CD1c-positive myeloid dendritic cell (primary cell): ENCODE data around the gene ABHD3.
"Not testable (repeated sequence)": the region's sequence is repeated elsewhere in the genome, so short reads cannot be mapped to it uniquely, and the experiment has no call there.

Experiments used
- DNase-seq: peaks from one replicate; pipeline ENCODE4 v3.0.0-alpha.2; 2016; ENCODE audit errors: extremely low spot score

Gene ABHD3

DNA sequence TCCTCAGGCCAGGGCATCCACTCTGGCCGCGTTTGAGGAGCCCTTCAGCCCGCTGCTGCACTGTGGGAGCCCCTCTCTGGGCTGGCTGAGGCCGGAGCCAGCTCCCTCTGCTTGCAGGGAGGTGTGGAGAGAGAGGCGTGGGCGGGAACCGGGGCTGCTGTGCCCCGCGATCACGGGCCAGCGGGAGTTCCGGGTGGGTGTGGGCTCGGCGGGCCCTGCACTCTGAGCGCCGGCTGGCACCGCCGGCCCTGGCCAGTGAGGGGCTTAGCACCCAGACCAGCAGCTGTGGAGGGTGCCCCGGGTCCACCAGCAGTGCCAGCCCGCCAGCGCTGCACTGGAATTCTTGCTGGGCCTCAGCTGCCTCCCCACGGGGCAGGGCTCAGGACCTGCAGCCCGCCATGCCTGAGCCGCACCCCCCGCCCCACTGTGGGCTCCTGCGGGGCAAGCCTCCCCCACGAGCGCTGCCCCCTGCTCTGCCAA, 1.9 kb upstream of the ABHD3 start:
- no peak for DNase-seq

DNA sequence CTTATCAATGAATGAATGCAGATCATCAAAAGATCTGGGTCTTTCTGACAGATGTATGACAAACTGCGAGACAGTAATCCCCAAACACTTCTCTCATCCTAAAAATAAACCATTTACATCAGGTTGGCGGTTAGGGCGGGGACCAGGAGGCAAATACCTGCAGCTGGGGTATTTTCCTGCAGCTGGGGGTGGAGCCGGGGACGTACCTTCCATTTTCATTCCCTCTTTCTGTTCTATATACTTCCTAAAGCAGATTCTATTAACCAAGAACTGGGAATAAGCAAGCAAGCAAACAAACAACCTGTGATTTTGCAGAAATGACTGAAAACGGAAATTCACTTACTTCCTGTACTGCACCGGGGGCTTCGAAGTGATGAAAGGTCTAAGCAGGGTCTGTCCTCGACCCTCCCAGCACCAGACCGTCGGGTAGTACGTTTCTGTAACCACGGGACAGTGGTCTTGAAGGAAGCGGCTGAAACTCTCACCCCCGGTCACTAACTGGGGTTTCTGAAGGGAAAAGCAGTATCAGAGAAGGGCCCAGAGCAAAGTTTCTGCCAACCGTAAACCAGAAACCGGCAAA, 1.2 kb downstream of the ABHD3 start:
- DNase-seq, result no peak

DNA sequence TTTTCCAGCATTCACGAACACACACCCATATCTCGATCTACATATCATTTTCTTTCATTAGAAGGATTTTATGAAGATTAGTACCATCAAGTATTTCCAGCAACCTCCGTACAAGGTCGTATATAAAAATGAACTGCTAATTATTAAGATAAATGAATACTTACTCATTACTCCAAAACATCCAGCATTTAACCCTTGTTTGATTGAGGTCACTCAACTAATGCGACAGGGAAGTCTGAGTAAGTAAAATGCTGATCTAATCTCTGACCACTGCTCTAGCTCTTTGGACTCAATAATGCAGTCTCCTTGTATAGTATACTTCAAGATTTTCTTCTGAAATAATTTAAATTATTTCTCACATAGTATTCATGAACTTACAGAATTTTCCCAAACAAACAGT, 2.0 kb downstream of the ABHD3 start:
- no peak for DNase-seq

DNA sequence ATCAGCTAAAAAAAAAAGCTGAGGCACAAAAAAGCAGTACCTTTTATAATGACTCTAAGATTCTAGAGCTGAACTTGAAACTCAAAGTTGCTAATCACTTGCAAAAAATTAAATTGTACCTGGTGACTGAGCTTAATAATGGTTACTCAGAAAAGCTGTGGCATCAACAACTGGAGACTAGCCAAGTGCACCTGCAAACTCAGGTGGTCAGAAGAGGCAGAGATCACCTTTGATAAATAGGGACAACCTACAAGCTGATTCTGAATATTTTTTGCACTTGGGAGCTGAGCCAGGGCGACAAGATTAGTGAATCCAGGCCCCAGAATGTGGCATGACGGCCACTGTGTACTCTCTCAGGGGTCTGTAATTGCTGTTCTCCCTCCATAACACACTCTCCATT, 3.0 kb downstream of the ABHD3 start:
- no peak for DNase-seq

DNA sequence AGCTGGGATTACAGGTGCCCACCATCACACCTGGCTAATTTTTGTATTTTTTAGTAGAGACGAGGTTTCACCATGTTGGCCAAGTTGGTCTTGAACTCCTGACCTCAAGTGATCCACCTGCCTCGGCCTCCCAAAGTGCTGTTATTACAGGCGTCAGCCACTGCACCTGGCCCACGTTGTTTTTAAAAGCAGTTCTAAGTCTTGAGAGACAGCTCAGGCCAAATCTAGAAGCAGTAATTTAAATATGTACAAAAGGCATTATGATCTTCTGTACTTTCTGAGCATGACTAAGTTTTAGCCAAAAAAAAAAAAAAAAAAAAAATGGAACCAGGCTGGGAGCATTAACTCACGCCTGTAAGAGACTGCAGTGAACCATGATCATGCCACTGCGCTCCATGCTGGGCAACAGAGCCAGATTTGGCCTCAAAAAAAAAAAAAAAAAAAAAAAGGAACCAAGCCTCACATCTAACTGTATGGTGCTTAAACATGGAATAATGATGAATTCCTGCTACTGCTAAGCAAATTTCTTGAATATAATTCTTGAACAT, 4.0 kb downstream of the ABHD3 start:
- peak; percentile 17 for DNase-seq

DNA sequence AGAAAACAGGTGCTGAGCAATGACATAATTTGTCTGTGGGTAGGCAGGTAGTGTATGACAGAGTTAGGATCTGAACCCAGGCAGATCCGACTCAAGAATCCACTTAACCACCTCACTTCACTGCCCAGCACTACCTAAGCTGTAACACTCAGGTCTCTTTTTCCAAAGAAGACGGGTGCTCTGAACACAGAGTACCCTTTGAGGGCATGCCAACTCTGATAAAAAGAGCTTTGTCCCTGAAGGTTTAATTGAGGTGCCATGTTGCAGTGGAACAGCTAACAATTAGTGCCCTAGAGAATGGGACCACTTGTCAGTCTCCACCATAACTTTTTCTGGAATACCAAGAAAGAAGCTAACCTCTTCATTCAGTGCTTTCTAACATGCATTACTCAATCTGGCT, 11.3 kb downstream of the ABHD3 start:
- DNase-seq, result no peak

DNA sequence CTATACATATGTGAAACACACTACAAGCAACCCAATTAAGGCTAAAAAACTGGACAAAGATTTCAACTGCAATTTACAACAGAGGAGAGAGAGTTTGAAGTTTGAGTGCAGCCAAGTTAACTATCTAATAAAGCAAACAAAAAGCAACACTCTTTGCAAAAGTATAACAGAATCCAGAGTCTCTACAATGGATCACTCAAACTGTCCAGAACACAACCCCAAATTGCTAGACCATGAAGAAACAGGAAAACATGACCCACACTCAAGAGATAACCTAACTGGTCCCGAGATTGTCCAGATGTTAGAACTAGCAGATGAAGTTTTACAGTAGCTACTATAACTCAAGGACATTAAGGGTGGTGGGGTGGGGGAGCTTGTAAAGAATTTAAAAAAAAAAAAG, 14.8 kb downstream of the ABHD3 start:
- no peak for DNase-seq

DNA sequence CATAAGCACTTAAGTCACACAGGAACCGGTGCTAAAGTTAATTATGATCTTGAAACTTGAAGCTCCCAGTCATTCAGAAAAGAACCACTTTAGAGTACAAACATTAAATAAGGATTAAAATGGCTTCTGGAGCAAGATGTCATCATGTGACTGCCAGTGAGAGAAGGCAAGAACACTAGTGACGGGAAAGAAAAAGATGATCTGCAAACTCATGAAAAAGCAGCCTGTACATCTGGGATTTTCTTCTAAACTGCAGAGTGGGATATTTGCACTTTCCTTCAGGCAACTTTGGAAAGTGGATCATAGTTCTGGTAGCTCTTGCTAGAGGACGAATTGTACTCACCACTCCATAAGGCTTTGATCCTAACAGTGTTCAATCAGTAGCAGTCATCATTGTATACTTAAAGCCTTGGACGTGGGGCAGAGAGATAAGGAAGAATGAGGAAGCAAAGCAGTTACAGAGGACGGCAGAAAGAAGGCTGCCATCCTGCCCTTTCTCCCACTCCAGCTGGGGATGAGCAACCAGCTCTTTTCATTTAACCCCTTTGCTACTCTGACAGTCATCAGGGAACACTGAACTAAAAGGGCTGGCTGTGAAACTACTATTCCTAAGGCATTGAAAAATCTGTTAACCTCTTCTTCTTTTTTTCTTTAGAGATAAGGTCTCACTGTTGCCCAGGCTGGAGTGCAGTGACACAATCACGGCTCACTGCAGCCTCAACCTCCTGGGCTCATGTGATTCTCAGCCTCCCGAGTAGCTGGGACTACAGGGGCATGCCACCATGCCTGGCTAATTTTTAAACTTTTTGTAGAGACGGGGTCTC, 18.1 kb downstream of the ABHD3 start:
- DNase-seq, result no peak

DNA sequence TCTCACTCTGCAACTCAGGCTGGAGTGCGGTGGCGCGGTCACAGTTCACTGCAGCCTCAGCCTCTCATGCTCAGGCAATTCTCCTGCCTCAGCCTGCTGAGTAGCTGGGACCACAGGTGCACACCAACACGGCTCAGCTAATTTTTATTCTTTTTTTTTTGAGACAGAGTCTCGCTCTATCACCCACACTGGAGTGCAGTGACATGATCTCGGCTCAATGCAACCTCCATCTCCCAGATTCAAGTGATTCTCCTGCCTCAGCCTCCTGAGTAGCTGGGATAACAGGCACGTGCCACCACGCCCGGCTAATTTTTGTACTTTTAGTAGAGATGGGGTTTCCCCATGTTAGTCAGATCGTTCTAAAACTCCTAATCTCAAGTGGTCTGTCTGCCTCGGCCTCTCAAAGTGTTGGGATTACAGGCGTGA, 19.0 kb downstream of the ABHD3 start:
- not testable (repeated sequence) for DNase-seq

DNA sequence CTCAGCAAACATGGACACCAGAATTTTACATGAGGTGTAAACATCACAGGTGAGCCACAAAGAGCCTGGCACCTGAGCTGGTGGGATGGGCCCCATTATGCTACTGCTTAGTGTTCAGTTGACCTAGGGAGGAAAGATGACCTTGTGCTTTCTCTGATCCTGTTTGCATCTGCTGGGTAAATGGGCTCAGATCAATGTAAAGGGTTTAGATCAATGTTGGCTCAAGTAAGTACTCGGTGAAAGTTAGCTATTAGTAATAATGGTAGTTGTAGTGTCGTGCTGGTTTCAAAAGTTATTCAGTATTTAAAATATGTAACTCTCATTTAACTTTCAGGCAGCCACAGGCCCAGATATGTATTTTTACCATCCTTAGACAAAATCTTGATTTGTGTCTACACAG, 19.8 kb downstream of the ABHD3 start:
- no peak for DNase-seq

DNA sequence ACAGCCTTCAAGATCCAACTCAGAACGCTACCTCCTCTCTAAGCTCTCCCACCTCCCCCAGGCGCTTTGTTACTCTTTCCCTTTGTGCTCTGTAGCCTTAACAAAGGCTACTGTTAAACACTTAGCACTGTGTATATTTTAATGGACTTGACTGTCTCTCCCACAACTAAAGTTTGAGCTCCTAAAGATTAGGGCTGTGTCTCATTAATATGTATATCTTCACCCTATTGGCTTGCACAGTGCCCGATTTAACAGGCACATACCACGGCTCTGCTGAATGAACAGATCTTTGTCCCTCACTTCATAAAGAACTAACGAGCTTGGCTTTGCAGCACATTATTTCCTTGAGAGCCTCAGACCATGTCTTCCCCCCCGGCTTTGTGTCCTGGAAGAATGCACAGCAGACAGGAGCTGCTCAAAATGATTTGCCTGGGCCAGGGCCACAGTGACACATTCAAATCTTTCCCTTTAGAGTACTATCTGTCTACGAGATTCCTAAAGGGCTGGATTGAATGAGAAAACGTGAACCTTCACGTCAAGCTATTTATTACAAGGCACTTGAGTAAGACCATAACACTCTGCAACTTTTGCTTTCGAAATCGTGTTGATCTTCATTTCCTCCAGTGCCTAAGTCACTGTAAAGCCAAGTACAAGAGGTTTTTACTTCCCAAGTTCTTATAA, 22.1 kb downstream of the ABHD3 start:
- DNase-seq, result peak; percentile 64

DNA sequence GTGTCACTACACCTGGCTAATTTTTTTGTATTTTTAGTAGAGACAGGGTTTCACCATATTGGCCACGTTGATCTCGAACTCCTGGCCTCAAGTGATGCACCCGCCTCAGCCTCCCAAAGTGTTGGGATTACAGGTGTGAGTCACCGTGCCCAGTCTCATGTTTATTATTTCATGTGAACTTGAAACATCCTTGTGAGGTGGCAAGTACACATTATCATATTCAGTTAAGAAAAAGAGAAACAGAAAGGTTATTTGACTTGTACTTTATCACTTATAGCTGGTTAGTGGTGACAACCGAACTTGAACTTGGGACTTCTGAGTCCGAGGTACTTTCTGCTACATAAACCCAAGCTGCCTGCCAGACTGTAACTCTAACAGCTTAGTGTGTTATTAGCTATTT, 24.4 kb downstream of the ABHD3 start:
- no peak for DNase-seq

DNA sequence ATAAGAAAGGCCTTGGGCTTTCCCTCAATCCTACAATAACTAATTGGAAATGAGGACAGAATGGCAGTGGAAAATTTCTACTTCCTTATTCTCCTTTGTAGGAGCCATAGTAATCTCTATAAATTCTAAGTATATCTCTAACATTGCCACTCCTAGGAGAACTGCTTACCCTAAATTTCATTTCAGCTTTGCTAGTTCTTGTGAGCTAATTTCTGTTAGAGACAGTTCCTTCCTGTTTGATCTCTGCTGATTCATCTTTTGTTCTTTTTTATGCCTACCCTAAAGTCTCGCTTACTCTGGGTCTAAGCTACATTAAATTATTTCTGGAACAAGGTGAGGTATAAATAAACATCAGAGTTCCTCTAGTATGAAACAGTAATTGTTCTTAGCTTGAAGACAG, 25.7 kb downstream of the ABHD3 start:
- DNase-seq, result no peak

DNA sequence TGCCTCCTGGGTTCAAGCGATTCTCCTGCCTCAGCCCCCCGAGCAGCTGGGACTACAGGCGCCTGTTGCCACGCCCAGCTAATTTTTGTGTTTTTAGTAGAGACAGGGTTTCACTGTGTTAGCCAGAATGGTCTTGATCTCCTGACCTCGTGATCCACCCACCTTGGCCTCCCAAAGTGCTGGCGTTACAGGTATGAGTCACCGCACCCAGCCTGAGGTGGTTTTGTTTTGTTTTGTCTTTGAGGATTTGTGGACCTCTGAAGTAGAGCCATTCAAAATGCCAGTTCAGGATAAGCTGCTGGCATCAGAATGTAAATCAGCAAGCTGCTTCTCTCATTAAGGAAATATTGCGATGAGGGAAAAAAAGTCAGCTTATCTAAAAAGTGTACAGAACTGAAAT, 29.2 kb downstream of the ABHD3 start:
- DNase-seq, result not testable (repeated sequence)

DNA sequence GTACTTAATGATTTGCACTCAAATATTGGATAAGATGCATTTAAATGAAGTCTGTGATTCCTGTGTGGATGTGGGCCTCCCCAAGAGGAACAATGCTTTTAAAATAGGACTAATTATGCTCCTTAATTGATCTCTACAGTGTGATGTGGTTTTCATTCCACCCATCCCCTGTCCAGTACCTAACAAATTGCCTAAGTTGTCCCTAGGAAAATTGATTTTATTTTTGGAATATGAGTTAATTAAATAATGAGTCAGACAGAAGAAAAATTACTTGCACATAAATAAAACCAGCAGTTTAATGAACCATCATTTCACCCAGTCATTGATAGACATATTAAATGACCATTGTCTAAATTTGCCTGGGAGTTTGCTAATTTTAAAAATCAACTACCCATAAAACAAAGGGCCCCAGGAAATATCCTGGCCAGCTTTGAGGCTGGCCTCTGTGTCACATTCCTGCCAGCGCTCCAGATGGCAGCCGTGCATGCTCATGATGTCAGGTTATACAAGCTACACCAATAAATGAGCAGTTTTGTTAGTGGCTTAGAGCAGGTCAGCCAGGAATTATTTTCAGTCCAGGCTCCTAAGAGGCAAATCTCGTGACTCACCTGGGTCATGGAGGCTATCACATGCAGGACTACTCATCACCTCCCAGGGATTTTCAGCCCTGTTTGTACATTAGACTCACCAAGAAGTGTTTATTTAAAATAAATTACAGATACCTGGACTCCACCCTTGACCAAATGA, 31.9 kb downstream of the ABHD3 start:
- no peak for DNase-seq

DNA sequence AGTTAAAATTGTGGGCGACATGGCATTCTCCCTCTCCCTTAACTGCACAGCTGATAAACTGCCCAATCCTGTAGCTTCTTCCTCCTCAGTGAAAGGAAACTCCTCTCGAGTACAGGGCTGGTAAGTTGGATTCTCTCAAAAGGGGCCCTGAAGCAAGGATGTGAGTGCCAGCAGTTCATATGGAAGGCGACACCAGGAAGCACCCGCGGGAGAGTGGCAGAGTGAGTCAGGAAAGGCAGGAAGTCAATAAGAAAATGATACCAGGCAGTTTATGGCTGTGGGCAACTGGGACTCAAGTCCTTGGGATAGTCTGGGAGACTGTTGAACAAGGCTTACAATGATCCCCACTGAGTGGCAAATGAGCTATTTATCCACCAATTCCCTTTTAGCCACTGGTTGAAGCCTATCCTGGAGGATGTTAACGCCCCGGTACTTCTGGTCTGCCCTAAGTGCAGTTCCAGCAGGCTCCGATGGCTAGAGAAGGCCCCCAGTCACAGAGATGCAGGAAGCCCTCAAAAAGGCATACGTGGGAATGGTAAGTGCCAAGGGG, 34.8 kb downstream of the ABHD3 start:
- no peak for DNase-seq

DNA sequence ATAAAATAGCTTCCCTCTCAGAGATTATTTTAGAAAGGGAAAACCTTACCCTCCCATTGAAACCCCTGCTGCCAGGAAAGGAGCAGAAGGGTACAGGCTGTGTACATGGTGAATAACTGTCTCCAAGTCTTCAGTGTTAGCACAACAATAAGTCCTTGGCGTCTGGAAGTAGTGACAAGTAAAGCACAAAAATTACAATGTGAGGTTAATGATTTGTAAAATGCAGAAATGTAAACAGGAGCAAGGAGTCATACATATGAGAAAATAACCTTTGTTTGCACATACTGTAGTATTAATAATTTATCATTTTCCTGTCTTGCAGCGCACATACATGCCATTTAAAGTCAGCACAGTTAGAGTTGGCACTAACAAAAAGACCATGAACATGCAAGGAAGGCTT, 40.5 kb downstream of the ABHD3 start:
- DNase-seq, result no peak

DNA sequence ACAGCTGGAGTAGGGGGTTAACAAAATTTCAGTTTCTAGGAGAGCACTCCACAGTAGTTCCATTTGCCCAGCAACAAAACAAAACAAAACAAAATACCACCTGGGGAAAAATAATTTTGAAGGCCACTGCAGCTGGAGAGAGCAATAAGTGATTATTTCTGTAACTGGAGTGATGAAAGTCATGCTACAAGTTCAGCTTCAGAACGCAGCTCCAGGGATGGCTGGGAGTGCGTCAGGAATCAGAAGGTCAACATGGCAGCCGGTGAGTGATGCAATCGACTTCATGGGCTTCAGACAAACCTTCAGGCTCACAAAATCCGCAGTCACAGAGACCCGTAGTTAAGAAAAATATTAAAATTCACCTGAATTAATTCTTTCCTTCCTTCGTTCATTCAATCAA, 41.0 kb downstream of the ABHD3 start:
- no peak for DNase-seq

DNA sequence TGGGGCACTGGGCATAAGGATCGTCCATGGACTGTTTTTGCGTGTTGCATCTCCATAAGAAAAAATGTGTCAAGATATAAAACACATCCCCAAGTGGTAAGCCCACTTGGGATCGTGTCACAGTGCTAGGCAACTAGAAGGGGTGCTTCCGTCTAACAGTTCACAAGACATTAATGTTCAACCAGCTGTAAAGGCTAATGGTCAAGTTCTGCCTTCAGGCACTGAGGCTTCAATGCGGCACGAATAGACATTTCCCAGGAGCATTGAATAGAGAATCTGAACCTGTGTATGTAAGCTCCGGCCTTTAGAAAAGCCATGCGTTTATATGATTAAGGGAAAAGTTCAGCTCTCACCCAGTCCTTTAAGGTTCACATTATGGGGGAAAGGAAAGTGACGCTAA, 42.0 kb downstream of the ABHD3 start:
- no peak for DNase-seq

DNA sequence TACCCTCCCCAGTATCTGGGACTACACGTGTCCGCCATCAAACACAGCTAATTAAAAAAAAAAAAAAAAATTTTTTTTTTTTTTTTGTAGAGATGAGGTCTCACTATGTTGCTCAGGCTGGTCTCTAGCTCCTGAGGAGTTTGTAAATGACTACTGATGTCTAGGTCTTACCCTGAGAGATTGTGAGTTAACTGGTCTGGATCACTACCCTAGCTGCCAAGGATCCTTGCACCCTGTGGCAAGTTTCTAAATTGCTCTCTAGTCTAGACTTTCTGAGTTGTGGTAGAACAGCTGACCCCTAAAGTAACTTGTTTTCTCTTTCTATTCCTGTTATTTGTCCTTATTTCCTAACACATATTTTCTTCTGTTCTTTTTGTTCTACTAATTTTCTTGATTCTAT, 44.5 kb downstream of the ABHD3 start:
- DNase-seq, result no peak

DNA sequence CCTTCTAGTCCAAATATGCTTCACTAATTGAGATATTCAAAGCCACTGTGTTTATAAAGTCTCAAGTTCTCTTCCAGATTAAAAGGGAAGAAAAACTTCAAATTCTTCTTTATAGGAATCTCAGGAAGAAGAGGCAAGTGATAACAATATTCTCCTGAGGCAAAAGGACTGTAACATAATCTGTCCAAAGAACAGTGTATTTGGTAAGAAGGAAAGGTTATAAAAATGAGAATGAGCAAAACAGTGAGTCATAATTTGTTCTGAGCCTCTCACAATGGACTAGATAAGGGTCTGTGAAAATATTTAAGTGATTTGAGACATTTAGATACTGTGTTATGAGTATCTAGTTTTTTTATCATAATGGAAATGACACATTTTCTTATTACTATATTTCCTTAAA, 48.2 kb downstream of the ABHD3 start:
- DNase-seq, result no peak

DNA sequence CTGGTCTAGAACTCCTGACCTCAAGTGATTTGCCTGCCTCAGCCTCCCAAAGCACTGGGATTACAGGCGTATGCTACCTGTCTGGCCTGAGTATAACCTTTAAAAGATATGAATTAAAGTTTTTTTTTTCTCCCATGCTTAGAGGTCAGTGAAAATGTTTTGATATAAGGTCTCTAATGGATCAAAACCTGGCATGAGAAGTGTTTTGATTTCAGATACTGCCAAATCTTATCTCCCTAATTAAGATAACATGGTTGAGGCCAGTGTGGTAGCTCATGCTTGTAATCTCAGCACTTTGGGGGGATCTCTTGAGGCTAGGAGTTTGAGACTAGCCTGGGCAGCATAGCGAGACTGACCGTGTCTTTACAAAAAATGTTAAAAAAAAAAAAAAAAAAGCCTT, 51.2 kb downstream of the ABHD3 start:
- DNase-seq, result no peak
